HepG2 (cell line): ENCODE results near the gene MNT. TPM values are rescaled to one million over a fixed set of nuclear protein-coding genes. Genes with fewer than 3 reads are reported as not detected.

Source experiments
- ELF4 ChIP-seq: sonication (generic); formaldehyde crosslinking; IDR thresholded peaks from 2 replicates; pipeline ENCODE4 v1.5.0; 2020; ENCODE audit warnings: missing genetic modification reagents, mild to moderate bottlenecking, moderate library complexity, borderline replicate concordance
- FOXA1 ChIP-seq, 2 experiments: fragments of 450-650 bp in 1 of 2; sonication (generic) in 1 of 2; formaldehyde crosslinking in 1 of 2; IDR thresholded peaks; 2 replicates each; pipeline versions ENCODE4 v1.4.0 to v1.6.1; 2016 to 2020; ENCODE audit warnings: missing genetic modification reagents in 1 of 2
- GATAD1 ChIP-seq: IDR thresholded peaks from 2 replicates; pipeline ENCODE4 v1.6.1; 2016; ENCODE audit warnings: missing genetic modification reagents, missing compliant biosample characterization
- GZF1 ChIP-seq: sonication (generic); formaldehyde crosslinking; IDR thresholded peaks from 2 replicates; pipeline ENCODE4 v1.5.1; 2020; ENCODE audit warnings: mild to moderate bottlenecking, missing genetic modification reagents
- HOXA5 ChIP-seq: sonication (generic); formaldehyde crosslinking; IDR thresholded peaks from 2 replicates; pipeline ENCODE4 v1.4.0; 2020; ENCODE audit warnings: missing genetic modification reagents
- JUND ChIP-seq: sonication (generic); formaldehyde crosslinking; IDR thresholded peaks from 2 replicates; pipeline ENCODE4 v1.8.0; 2022; ENCODE audit warnings: mild to moderate bottlenecking, missing genetic modification reagents
- MED8 ChIP-seq: sonication (generic); formaldehyde crosslinking; IDR thresholded peaks from 2 replicates; pipeline ENCODE4 v1.8.1; 2023; ENCODE audit warnings: mild to moderate bottlenecking, missing genetic modification reagents; ENCODE audit not compliant: insufficient replicate concordance
- NFE2 ChIP-seq: sonication (generic); formaldehyde crosslinking; IDR thresholded peaks from 2 replicates; pipeline ENCODE4 v1.4.0; 2020; ENCODE audit warnings: missing genetic modification reagents
- PCBP2 ChIP-seq: fragments of 200-400 bp; formaldehyde crosslinking; optimal IDR thresholded peaks from 2 replicates; pipeline ENCODE3; 2018; ENCODE audit warnings: low read length, low read depth; ENCODE audit not compliant: poor library complexity, severe bottlenecking
- SNAI1 ChIP-seq: sonication (generic); formaldehyde crosslinking; IDR thresholded peaks from 2 replicates; pipeline ENCODE4 v1.5.0; 2020; ENCODE audit warnings: mild to moderate bottlenecking, missing genetic modification reagents, borderline replicate concordance
- TCF7L2 ChIP-seq: IDR thresholded peaks from 2 replicates; pipeline ENCODE4 v1.6.1; 2011; ENCODE audit warnings: mild to moderate bottlenecking, low read depth, low read length, moderate library complexity
- ZFP37 ChIP-seq: sonication (generic); formaldehyde crosslinking; IDR thresholded peaks from 2 replicates; pipeline ENCODE4 v1.4.0; 2020; ENCODE audit warnings: missing genetic modification reagents, borderline replicate concordance
- ZNF333 ChIP-seq: sonication (generic); formaldehyde crosslinking; IDR thresholded peaks from 2 replicates; pipeline ENCODE4 v1.4.0; 2020; ENCODE audit warnings: mild to moderate bottlenecking, missing genetic modification reagents, borderline replicate concordance
- ZNF432 ChIP-seq: sonication (generic); formaldehyde crosslinking; IDR thresholded peaks from 2 replicates; pipeline ENCODE4 v1.5.0; 2020; ENCODE audit warnings: missing genetic modification reagents, mild to moderate bottlenecking, borderline replicate concordance
- ZNF879 ChIP-seq: sonication (generic); formaldehyde crosslinking; IDR thresholded peaks from 2 replicates; pipeline ENCODE4 v1.8.1; 2023; ENCODE audit warnings: missing genetic modification reagents
- polyA plus RNA-seq, 8 experiments: library from polyadenylated mRNA; depleted of rRNA in 3 of 8; stranded (reverse) in 7 of 8; unstranded in 1 of 8; fragments of >200 nt; fragmentation: Illumina TruSeq in 4 of 8; extraction: Trizol in 4 of 8; gene quantifications; 2 replicates each; pipeline versions ENCODE4 v1.2.1 to v1.2.3, GENCODE V29; 2011 to 2016; ENCODE audit warnings: low read depth in 4 of 8, missing spikeins in 1 of 8, mixed read lengths in 1 of 8; ENCODE audit not compliant: insufficient read depth in 1 of 8
- total RNA-seq, 5 experiments: library from RNA; depleted of rRNA; stranded (reverse); fragments of >200 nt; fragmentation: Illumina TruSeq; extraction: Trizol; gene quantifications; 2 replicates each; pipeline ENCODE4 v1.2.3, GENCODE V29; 2016; ENCODE audit warnings: low read depth in 1 of 5
- TF ChIP-seq, protein P1 (sequence below): IDR thresholded peaks from 2 replicates; pipeline ENCODE4 v1.4.0; 2020; ENCODE audit warnings: mild to moderate bottlenecking, missing genetic modification reagents
- TF ChIP-seq, protein P2 (sequence below): sonication (generic); formaldehyde crosslinking; IDR thresholded peaks from 2 replicates; pipeline ENCODE4 v1.4.0; 2020; ENCODE audit warnings: missing genetic modification reagents
- TF ChIP-seq, protein P3 (sequence below): sonication (generic); formaldehyde crosslinking; IDR thresholded peaks from 2 replicates; pipeline ENCODE4 v1.4.0; 2020; ENCODE audit warnings: missing genetic modification reagents

Gene MNT
- total and polyA plus RNA-seq, 2 of the 13 experiments (the other 11 are each of a cell fraction or from before 2014, with no cell fraction given) = 2.1 to 3.5 TPM

DNA sequence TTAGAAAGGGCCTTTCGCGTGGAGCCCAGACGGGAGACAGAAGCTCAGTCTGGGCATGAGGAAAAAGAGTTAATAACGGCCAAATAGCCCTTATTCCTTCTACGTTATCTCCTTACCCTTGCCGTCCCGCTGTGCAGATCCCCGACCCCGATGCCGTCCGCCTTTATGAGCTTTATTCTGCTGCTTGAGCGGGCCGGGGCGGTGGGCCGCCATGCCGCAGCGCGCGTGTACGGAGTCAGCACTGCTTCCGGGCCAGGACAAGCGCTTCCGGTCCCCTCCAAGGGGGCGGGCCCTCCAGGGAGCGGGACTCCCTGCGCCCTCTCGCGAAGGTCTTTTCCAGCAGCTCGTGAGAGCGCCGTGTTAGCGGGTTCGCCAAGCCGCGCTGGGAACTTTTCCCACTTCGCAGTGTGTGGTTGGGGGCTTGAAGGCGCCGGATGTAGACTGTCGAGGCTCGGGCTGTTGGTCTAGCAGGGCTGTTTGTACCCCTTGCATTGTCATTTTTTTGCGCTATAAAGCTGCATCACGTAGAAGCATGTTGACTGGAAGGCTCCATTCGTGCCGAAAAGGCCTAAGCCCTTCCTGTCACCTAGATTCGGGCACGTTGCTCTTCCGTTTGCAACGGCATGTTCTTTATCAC is 64.5 kb downstream of the MNT start, which contains the start of gene TSR1 (continued):
- TF ChIP-seq ZNF879 = peak; percentile 96; the same call in 1 of the 2 replicates
- TF ChIP-seq, protein P1, sequence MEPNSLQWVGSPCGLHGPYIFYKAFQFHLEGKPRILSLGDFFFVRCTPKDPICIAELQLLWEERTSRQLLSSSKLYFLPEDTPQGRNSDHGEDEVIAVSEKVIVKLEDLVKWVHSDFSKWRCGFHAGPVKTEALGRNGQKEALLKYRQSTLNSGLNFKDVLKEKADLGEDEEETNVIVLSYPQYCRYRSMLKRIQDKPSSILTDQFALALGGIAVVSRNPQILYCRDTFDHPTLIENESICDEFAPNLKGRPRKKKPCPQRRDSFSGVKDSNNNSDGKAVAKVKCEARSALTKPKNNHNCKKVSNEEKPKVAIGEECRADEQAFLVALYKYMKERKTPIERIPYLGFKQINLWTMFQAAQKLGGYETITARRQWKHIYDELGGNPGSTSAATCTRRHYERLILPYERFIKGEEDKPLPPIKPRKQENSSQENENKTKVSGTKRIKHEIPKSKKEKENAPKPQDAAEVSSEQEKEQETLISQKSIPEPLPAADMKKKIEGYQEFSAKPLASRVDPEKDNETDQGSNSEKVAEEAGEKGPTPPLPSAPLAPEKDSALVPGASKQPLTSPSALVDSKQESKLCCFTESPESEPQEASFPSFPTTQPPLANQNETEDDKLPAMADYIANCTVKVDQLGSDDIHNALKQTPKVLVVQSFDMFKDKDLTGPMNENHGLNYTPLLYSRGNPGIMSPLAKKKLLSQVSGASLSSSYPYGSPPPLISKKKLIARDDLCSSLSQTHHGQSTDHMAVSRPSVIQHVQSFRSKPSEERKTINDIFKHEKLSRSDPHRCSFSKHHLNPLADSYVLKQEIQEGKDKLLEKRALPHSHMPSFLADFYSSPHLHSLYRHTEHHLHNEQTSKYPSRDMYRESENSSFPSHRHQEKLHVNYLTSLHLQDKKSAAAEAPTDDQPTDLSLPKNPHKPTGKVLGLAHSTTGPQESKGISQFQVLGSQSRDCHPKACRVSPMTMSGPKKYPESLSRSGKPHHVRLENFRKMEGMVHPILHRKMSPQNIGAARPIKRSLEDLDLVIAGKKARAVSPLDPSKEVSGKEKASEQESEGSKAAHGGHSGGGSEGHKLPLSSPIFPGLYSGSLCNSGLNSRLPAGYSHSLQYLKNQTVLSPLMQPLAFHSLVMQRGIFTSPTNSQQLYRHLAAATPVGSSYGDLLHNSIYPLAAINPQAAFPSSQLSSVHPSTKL (CRISPR knock-in tag) = 0 out of 2 replicates have a peak, but pooled peaks have one; percentile 20
- TF ChIP-seq ELF4 (CRISPR knock-in tag) = peak; percentile 8; the same call in 1 of the 2 replicates
- no peak for TF ChIP-seq PCBP2
- no peak; the same call in none of the 2 replicates for TF ChIP-seq SNAI1 (CRISPR knock-in tag)
- peak; percentile 43; the same call in 1 of the 2 replicates for TF ChIP-seq HOXA5 (CRISPR knock-in tag)
- TF ChIP-seq ZFP37 = 0 out of 2 replicates have a peak, but pooled peaks have one; percentile 51
- TF ChIP-seq, protein P2, sequence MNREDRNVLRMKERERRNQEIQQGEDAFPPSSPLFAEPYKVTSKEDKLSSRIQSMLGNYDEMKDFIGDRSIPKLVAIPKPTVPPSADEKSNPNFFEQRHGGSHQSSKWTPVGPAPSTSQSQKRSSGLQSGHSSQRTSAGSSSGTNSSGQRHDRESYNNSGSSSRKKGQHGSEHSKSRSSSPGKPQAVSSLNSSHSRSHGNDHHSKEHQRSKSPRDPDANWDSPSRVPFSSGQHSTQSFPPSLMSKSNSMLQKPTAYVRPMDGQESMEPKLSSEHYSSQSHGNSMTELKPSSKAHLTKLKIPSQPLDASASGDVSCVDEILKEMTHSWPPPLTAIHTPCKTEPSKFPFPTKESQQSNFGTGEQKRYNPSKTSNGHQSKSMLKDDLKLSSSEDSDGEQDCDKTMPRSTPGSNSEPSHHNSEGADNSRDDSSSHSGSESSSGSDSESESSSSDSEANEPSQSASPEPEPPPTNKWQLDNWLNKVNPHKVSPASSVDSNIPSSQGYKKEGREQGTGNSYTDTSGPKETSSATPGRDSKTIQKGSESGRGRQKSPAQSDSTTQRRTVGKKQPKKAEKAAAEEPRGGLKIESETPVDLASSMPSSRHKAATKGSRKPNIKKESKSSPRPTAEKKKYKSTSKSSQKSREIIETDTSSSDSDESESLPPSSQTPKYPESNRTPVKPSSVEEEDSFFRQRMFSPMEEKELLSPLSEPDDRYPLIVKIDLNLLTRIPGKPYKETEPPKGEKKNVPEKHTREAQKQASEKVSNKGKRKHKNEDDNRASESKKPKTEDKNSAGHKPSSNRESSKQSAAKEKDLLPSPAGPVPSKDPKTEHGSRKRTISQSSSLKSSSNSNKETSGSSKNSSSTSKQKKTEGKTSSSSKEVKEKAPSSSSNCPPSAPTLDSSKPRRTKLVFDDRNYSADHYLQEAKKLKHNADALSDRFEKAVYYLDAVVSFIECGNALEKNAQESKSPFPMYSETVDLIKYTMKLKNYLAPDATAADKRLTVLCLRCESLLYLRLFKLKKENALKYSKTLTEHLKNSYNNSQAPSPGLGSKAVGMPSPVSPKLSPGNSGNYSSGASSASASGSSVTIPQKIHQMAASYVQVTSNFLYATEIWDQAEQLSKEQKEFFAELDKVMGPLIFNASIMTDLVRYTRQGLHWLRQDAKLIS (CRISPR knock-in tag) = 0 out of 2 replicates have a peak, but pooled peaks have one; percentile 20
- TF ChIP-seq MED8 (CRISPR knock-in tag) = peak; percentile 68
- TF ChIP-seq NFE2 = peak; percentile 26; the same call in 1 of the 2 replicates
- TF ChIP-seq FOXA1 (IDR thresholded peaks at IDR 0.05) = no peak
- peak; percentile 2; the same call in 1 of the 2 replicates for TF ChIP-seq FOXA1 (CRISPR knock-in tag; IDR thresholded peaks at IDR 0.05)
- TF ChIP-seq ZNF333 (CRISPR knock-in tag) = 0 out of 2 replicates have a peak, but pooled peaks have one; percentile 44
- TF ChIP-seq GZF1 (CRISPR knock-in tag) = no peak; the same call in 1 of the 2 replicates
- no peak for TF ChIP-seq ZNF432 (CRISPR knock-in tag)
- TF ChIP-seq JUND (CRISPR knock-in tag) = peak; percentile 68; the same call in 1 of the 2 replicates
- TF ChIP-seq TCF7L2 = no peak
- TF ChIP-seq GATAD1 = peak; percentile 99
- TF ChIP-seq, protein P3, sequence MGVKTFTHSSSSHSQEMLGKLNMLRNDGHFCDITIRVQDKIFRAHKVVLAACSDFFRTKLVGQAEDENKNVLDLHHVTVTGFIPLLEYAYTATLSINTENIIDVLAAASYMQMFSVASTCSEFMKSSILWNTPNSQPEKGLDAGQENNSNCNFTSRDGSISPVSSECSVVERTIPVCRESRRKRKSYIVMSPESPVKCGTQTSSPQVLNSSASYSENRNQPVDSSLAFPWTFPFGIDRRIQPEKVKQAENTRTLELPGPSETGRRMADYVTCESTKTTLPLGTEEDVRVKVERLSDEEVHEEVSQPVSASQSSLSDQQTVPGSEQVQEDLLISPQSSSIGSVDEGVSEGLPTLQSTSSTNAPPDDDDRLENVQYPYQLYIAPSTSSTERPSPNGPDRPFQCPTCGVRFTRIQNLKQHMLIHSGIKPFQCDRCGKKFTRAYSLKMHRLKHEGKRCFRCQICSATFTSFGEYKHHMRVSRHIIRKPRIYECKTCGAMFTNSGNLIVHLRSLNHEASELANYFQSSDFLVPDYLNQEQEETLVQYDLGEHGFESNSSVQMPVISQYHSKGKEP (CRISPR knock-in tag) = 0 out of 2 replicates have a peak, but pooled peaks have one; percentile 23
